Activated T-helper 17 cell treated with anti-CD3 and anti-CD28 coated beads, Interleukin-2, amount 50 U/mL, for 72 hours (primary cell): Measurements from ENCODE around the gene KLHL17. TPM values are rescaled to one million over a fixed set of nuclear protein-coding genes. Genes with fewer than 3 reads are reported as not detected.

ENCODE experiments used
- ATAC-seq: fragments of 150-1000 bp; cut with Tn5 transposase; replicated peaks from 2 replicates; pipeline ENCODE4 v1.10.0; 2021; ENCODE audit warnings: mild to moderate bottlenecking, moderate library complexity
- H3K27ac Mint-ChIP-seq: one replicate; pipeline ENCODE4 v1.8.0; 2022; ENCODE audit warnings: mixed read lengths
- H3K27me3 Mint-ChIP-seq: one replicate; pipeline ENCODE4 v1.8.0; 2022; ENCODE audit warnings: mixed read lengths
- H3K36me3 Mint-ChIP-seq: one replicate; pipeline ENCODE4 v1.8.0; 2022; ENCODE audit warnings: low read depth, mild to moderate bottlenecking, mixed read lengths
- H3K4me1 Mint-ChIP-seq: one replicate; pipeline ENCODE4 v1.8.0; 2022; ENCODE audit warnings: mixed read lengths
- H3K4me3 Mint-ChIP-seq: one replicate; pipeline ENCODE4 v1.8.0; 2022; ENCODE audit warnings: mild to moderate bottlenecking, mixed read lengths
- H3K9me3 Mint-ChIP-seq: one replicate; pipeline ENCODE4 v1.8.0; 2022; ENCODE audit warnings: mixed read lengths
- total RNA-seq, 2 donors: library from RNA; stranded (reverse); gene quantifications; one replicate each; pipeline ENCODE4 v1.2.3, GENCODE V29; 2022

The KLHL17 gene
- 10 to 100 TPM; 17.4 to 17.8 TPM for total RNA-seq

DNA sequence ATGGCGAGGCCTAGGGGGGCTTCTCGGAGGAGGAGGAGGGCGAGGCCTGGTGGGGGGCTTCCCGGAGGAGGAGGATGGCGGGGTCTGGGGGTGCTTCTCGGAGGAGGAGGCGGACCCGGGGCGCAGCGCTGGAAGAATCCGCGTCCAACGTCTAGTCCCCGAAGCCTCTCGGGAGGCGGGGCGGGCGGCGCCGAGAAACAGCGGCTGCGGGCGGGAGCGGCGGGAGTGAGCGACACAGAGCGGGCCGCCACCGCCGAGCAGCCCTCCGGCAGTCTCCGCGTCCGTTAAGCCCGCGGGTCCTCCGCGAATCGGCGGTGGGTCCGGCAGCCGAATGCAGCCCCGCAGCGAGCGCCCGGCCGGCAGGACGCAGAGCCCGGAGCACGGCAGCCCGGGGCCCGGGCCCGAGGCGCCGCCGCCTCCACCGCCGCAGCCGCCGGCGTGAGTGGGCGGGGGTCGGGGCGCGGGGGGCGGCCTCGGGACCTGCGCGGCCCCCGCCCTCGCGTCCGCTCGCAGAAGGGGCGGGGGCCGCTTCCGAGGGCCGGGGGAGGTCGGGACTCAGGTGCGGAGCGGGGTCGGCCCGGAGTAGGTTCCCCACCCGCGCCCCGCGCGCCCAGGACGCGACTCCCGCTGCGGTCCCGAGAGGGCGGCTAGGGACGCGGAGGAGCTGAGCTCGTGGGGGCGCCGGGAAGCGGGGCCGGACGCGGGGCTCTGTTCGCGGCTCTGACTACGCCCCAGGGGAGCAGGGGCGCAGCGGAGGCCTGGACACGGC is at the start of gene KLHL17:
KLHL17 (plus strand) TSS at position 222 of the 769 bp plus-strand sequence; CDS start at position 332, 110 bp downstream.
- Mint-ChIP-seq H3K36me3 (peaks cover 34% of the 10 kb centered on the region), H3K9me3 (no peaks in the 10 kb centered on the region), H3K4me1 (peaks cover 7% of the 10 kb centered on the region), H3K27me3 (no peaks in the 10 kb centered on the region), H3K27ac (no peak within 1 kb of the TSS), H3K4me3 (peak within 1 kb of the TSS; percentile 90)
- ATAC-seq, result peak; percentile 64

DNA sequence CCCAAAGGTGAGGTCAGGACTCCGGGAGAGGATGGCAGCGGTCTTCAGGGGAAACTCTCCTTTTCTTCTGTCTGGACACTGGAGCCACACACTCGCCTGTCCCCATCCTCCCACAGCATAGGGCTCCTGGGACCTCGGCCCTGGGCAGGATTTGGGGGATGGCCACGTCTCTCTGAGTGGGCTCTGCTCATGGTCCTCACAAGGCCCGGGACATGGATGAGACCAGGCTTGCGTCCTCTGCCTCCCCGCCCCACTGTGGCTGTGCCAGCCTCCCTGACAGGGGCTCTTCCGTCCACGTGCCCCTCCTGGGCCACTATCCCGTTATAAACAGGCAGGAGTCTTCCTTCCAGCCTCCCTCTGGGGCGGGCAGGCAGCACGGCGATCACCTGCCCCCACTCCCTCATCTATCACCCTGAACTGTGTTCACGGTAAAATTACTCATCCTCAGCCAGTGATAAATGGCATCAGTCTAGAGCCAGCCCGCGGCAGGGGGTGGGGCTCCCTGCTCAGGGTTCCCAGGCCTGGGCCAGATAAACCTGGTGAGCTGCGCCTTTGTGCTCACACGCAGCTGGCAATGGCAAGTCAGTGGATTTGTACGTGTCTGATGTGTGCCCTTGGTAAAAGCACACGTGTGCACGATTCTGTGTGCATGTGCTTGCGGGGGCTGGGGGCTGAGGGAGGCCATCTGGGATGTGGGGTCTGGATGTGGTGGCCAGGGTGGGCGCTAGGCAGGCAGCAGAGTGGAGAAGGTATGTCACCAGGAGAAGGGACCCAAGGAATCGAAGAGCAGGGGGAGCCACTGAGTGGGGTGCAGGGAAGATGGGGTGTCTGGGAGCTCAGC is 49.3 kb upstream of the KLHL17 start:
- H3K4me1 Mint-ChIP-seq, result no peaks in the 10 kb centered on the region
- no peak overlapping the region for H3K27ac Mint-ChIP-seq
- no peaks in the 10 kb centered on the region for H3K36me3 Mint-ChIP-seq
- peaks cover 28% of the 10 kb centered on the region for H3K27me3 Mint-ChIP-seq
- ATAC-seq, result no peak
- H3K4me3 Mint-ChIP-seq, result no peak overlapping the region
- H3K9me3 Mint-ChIP-seq, result no peaks in the 10 kb centered on the region

DNA sequence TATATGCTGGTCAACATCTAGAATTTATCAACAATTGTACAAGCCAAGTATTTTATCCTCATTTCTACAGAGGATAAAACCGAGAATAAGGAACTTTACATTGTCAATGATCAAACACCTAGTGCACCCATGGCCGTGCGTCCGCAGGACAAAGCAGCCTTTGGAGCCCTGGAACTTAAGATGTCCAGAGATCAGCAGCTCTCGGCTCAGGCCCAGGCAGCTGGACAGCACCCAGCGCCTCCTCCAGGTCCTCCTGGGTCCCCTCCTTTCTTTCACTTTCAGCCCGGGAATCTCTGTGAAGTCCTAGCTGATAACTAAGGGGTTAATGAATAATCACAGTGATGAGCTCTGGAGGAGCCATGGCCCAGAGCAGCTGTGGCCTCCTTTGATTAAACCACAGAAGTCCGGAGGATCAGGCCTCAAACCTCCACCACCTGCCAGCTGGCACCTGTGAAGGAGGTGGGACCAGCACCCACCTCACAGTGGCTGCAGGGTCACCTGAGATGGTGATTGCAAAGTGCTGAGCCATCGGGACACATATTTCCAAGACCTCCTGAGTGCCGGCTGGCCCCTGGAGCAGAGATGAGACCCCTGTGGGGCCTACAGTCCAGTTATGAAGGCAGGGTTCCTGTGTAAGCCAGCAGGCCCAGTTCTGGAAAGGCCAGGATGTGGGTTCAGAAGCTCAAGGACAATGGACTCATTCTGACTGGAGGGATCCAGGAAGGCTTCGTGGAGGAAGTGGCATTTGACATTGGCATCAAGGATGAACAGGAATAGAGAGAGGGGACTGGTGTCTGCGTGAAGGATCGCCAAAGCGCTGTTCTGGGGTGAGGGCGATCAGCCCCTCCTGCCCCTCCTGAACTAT is 48.3 kb upstream of the KLHL17 start:
- no peaks in the 10 kb centered on the region for H3K4me1 Mint-ChIP-seq
- H3K9me3 Mint-ChIP-seq, result no peaks in the 10 kb centered on the region
- no peak overlapping the region for H3K27ac Mint-ChIP-seq
- ATAC-seq, result no peak
- peaks cover 24% of the 10 kb centered on the region for H3K27me3 Mint-ChIP-seq
- H3K4me3 Mint-ChIP-seq, result no peak overlapping the region
- no peaks in the 10 kb centered on the region for H3K36me3 Mint-ChIP-seq

DNA sequence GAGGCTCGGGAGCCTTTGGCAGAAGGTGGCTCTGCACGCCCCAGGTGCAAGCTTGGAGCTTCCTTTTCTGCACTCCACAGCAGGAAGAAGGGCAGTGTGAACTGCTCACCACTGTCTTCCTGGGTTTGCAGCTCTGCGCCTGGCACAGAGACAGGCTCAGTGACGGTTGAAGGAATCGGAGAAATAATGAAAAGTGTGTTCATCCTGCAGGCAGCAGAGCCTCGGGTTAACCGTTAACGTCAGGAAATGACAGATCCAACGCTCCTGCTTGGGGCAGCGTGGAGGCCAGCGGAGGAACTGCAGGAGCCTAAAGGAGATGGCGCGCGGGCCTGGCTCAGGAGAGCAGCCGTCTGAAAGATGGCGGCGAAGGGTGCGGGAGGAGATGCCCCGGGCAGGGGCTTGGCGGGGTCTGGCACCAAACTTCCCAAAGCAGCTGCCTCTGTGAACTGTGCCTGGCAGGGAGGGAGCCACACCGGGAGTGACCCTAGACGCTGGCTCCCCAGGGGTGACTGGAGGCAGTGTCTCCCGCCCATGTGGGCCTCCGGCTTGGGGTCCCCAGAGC is 47.6 kb upstream of the KLHL17 start:
- H3K36me3 Mint-ChIP-seq, result no peaks in the 10 kb centered on the region
- H3K4me1 Mint-ChIP-seq, result no peaks in the 10 kb centered on the region
- H3K4me3 Mint-ChIP-seq, result no peak overlapping the region
- no peak for ATAC-seq
- no peak overlapping the region for H3K27ac Mint-ChIP-seq
- no peaks in the 10 kb centered on the region for H3K9me3 Mint-ChIP-seq
- H3K27me3 Mint-ChIP-seq, result peaks cover 23% of the 10 kb centered on the region

DNA sequence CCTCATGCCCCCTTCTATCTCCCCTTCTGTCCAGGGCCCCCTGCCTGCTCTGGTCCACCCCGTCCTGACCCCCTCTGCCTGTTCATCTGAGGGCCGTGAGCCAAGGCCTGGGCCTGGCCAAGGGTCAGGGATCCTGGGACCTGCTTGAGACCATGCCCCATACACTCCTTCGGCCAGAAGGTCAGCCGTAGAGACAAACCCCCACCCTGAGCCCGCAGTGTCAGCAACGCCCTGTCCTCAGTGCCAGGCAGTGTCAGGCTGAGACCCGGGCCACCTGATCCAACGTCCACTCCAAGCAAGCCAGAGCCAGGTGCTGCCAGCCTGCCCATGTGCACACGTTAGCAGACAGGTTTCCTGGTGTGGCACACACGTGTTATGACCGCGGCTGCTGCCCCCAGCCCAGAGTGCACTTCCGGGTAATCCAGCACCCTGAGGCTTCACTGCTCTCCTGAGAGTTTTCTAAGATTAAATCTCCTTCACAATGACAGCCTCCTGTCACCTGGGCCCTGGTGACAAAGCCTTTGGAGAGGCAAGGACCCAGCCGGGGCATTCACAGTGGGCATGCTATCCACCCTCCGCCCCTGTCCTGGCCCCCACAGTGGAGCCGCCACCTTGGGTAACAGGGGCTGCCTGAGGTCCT is 46.8 kb upstream of the KLHL17 start:
- H3K36me3 Mint-ChIP-seq, result no peaks in the 10 kb centered on the region
- ATAC-seq, result no peak
- no peaks in the 10 kb centered on the region for H3K4me1 Mint-ChIP-seq
- peaks cover 18% of the 10 kb centered on the region for H3K27me3 Mint-ChIP-seq
- H3K4me3 Mint-ChIP-seq, result no peak overlapping the region
- H3K9me3 Mint-ChIP-seq, result no peaks in the 10 kb centered on the region
- H3K27ac Mint-ChIP-seq, result no peak overlapping the region

DNA sequence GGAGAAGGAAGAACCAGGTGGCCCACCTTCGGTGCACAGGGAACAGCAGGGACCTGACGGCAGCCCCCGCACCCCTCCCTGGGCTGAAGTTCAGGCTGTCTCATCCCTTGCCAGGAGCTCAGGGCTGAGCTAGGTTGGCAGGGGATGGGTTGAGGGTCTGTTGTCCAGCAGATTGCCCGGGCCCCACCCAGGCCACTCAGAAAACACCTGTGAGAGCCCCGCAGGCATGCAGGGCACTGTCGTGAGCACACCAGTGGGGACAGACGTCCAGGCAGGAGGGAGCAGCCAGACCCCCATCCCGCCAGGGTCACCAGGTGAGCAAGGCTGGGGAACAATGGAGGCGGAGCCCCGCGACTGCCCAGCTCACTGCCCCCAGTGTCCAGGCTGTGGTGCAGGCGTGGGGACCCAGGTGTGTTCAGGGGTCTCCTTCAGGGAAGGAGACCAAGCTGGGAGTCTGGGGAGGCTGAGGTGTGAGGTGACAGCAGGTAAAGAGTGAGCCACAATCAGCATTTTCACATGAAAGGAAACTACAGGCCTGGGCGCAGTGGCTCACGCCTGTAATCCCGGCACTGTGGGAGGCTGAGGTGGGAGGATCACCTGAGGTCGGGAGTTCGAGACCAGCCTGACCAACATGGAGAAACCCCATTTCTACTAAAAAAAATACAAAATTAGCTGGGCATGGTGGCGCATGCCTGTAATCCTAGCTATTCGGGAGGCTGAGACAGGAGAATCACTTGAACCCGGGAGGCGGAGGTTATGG is 46.1 kb upstream of the KLHL17 start:
- no peaks in the 10 kb centered on the region for H3K36me3 Mint-ChIP-seq
- no peak overlapping the region for H3K4me3 Mint-ChIP-seq
- peaks cover 21% of the 10 kb centered on the region for H3K27me3 Mint-ChIP-seq
- no peak overlapping the region for H3K27ac Mint-ChIP-seq
- no peaks in the 10 kb centered on the region for H3K4me1 Mint-ChIP-seq
- no peak for ATAC-seq
- no peaks in the 10 kb centered on the region for H3K9me3 Mint-ChIP-seq

DNA sequence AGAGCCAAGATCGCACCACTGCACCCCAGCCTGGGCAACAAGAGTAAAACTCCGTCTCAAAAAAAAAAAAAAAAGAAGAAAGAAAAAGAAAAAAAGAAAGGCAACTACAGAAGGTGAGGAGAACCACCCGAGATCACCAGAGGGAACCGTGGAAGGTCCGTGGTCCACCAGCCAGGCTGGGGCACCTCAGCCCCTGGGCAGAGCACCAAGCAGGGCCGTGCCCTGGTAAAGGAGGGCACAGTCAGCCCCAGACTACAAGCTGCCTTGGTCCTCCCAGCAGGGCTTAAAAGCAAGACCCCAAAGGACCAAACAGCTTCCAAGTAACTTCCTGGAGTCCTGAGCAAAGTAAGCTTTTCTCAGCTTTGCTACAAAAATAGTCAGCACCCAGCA is 45.5 kb upstream of the KLHL17 start:
- ATAC-seq, result no peak
- Mint-ChIP-seq H3K27ac (no peak overlapping the region), H3K9me3 (no peaks in the 10 kb centered on the region), H3K4me1 (no peaks in the 10 kb centered on the region), H3K27me3 (peaks cover 21% of the 10 kb centered on the region), H3K4me3 (no peak overlapping the region), H3K36me3 (no peaks in the 10 kb centered on the region)

DNA sequence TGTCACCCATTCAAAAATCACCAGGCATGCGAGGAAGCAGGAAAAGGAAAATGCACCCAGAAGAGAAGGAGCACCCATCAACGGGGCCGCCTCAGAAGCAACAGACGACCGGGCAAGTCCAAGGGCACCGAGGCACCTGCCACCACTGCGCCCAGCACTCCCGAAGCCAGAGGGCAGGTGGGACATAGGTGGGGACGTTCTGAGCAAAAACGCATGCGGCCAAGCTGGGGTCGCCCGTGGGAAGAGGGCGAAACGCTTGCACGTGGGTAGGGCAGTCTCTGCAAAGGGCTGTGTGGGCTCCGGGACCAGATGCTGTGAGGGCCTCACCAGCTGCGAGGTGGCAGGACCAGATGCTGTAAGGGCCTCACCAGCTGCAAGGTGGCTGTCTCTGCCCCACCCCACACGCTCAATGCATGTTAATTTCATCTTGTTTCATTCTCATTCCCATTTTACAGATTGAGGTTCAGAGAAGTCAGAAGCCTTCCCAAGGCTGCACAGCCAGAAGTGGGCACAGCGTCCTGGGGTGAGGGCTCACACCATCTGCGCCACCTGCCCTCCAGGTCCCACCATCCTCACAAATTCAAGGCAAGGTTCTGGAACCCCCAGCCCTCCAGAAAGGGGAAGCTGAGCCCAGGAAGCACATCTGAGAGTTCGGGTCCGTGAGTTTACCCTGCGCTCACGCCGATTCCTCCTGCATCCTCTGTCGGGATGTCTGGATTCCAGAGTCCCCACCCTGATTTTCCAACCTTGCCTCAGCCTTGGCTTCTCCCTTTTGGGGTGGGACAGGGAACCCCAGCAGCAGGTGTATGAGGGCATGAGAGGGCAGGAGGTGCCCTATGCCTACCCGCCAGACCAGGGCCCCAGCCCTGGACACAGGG is 44.9 kb upstream of the KLHL17 start:
- H3K4me1 Mint-ChIP-seq, result no peaks in the 10 kb centered on the region
- no peaks in the 10 kb centered on the region for H3K9me3 Mint-ChIP-seq
- no peak for ATAC-seq
- no peaks in the 10 kb centered on the region for H3K36me3 Mint-ChIP-seq
- peaks cover 23% of the 10 kb centered on the region for H3K27me3 Mint-ChIP-seq
- no peak overlapping the region for H3K27ac Mint-ChIP-seq
- no peak overlapping the region for H3K4me3 Mint-ChIP-seq

DNA sequence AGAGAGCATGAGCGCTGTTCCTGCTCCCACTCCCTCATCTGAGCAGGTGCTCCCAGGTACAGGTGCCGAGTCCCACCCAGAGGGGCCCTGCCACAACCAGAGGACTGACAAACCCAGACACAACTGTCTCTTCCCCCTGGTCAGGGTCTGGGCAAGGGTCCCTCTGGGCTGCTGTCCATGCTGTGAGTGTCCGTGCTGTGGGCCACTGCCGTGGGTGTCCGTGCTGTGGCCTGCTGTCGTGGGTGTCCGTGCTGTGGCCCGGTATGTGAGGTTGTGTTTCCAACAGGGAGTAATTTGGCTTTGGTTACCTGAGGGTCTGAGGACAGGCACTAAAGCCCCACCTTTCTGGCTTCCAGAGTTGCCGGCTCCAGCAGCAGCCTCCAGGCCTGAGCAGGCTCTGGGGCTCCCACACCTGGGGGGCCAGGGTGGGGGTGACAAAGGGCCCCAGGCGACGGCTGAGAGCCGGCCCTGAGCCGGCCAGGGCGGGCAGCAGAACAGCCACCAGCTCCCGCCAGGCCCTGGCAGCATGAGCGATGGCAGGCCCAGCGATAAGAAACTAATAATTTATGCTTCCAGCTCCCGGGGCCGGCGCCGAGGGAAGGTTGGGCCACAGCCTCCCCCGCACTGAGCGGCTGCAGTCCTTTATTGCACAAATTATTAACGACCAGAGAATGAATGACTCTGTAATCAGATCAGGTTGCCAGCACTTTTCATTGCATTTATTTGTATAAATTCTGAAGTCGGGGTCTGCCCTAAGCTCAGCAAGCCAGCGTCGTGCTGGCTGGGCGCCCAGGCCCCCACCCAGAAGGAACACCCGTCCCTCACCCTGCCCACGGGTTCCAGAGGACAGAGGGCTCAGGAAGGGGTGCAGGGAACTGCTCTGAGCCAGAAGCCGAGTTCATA is 44.0 kb upstream of the KLHL17 start:
- Mint-ChIP-seq H3K9me3 (no peaks in the 10 kb centered on the region), H3K27me3 (peaks cover 20% of the 10 kb centered on the region), H3K36me3 (no peaks in the 10 kb centered on the region), H3K4me1 (no peaks in the 10 kb centered on the region), H3K27ac (no peak overlapping the region), H3K4me3 (no peak overlapping the region)
- no peak for ATAC-seq

DNA sequence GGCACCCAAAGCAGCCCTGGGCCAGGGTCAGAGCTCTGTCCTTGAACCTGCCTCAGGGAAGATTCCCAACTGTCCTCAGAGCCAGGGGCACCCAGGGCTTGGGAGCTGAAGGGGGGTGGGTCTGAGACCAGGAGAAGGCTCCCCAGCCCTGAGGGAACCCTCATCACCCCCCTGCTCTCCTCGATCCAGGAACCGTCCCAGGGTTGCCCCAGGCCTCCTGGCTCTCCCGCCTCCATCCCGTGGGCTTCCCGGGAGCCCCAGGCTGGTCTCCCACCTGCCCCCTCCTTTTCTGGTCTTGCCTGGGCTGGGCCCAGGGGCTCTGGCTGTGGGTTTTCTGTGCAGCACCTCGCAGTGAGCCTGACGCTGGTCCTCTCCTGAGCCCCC is 43.3 kb upstream of the KLHL17 start:
- peaks cover 23% of the 10 kb centered on the region for H3K27me3 Mint-ChIP-seq
- no peaks in the 10 kb centered on the region for H3K36me3 Mint-ChIP-seq
- no peaks in the 10 kb centered on the region for H3K9me3 Mint-ChIP-seq
- H3K27ac Mint-ChIP-seq, result no peak overlapping the region
- ATAC-seq, result no peak
- H3K4me1 Mint-ChIP-seq, result no peaks in the 10 kb centered on the region
- no peak overlapping the region for H3K4me3 Mint-ChIP-seq

DNA sequence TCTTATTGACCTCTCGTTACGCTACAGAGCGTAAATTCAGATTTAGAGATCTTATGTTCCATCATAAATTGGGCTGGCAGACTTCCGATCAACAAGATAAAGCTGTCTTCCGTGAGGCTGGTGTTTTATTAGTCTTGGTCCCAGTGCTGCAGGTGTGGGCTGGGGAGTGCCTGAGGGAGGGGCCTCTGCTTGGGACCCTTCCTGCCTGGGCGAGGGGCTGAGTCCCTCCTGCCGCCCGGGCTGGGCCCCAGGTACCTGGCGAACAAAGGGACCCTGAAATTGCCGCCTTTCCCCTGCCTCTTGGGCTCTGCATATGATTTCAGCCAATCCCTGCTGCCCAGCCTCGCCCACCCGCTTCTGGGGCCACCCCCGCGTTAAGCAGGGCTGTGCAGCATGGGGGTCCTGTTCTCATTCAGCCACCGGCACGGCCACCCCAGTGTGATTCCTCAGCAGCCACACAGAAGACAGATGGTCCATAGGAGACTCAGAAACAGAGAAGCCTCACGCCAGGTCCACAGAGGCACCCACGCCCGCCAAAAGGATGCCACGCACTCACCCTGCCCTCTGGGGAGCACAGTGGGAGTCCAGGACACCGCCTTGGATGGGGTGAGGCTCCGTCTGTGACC is 42.8 kb upstream of the KLHL17 start:
- Mint-ChIP-seq H3K36me3 (no peaks in the 10 kb centered on the region), H3K4me1 (no peaks in the 10 kb centered on the region), H3K27me3 (peaks cover 19% of the 10 kb centered on the region), H3K27ac (no peak overlapping the region), H3K9me3 (no peaks in the 10 kb centered on the region), H3K4me3 (no peak overlapping the region)
- ATAC-seq, result no peak
